Measurements from ENCODE around the gene AKR1B15.

GRCh38 chr7:134552105-134552504, 3.2 kb downstream of the AKR1B15 start:
- TF ChIP-seq CTCF (IDR thresholded peaks at IDR 0.05) (no peak), POLR2A (IDR thresholded peaks at IDR 0.05) (no peak), EP300 (IDR thresholded peaks at IDR 0.05) (no peak)
